Liver (tissue), 9 donors: ENCODE data around the gene SERPINA5. TPM values are rescaled to one million over a fixed set of nuclear protein-coding genes. Genes with fewer than 3 reads are reported as not detected.

ENCODE experiments used
- DNase-seq: peaks from one replicate; pipeline ENCODE4 v3.0.0-alpha.2; 2017; ENCODE audit warnings: low spot score
- H3K27ac ChIP-seq, 2 donors: one replicate each; pipeline ENCODE4 v1.7.0; 2013; ENCODE audit warnings: inconsistent platforms in 2 of 2, low read length in 2 of 2, control low read depth in 1 of 2, low read depth in 1 of 2, mild to moderate bottlenecking in 1 of 2
- H3K27me3 ChIP-seq, 4 donors: one replicate each; pipeline versions ENCODE4 v1.6.1 to v1.7.0; 2013; ENCODE audit warnings: low read length in 3 of 4, inconsistent platforms in 1 of 4, mild to moderate bottlenecking in 1 of 4, moderate library complexity in 1 of 4; ENCODE audit not compliant: control insufficient read depth in 4 of 4, insufficient read depth in 4 of 4
- H3K36me3 ChIP-seq, 4 donors: one replicate each; pipeline versions ENCODE4 v1.6.1 to v1.7.0; 2013; ENCODE audit warnings: low read length in 3 of 4, mild to moderate bottlenecking in 3 of 4, low read depth in 1 of 4, moderate library complexity in 1 of 4; ENCODE audit not compliant: control insufficient read depth in 4 of 4, insufficient read depth in 3 of 4
- H3K4me1 ChIP-seq, 4 donors: one replicate each; pipeline versions ENCODE4 v1.6.1 to v1.7.0; 2013; ENCODE audit warnings: low read length in 3 of 4, mild to moderate bottlenecking in 3 of 4, moderate library complexity in 1 of 4; ENCODE audit not compliant: control insufficient read depth in 4 of 4, insufficient read depth in 4 of 4
- H3K4me3 ChIP-seq, 3 donors: one replicate each; pipeline versions ENCODE4 v1.6.1 to v1.7.0; 2013; ENCODE audit warnings: low read length in 3 of 3, control low read depth in 1 of 3, low read depth in 1 of 3, mild to moderate bottlenecking in 1 of 3
- H3K9ac ChIP-seq, 2 donors: one replicate each; pipeline ENCODE4 v1.7.0; 2013; ENCODE audit warnings: low read length in 2 of 2, mild to moderate bottlenecking in 2 of 2, moderate library complexity in 2 of 2, control low read depth in 1 of 2, low read depth in 1 of 2
- H3K9me3 ChIP-seq, 4 donors: one replicate each; pipeline versions ENCODE4 v1.6.1 to v1.7.0; 2013; ENCODE audit warnings: low read length in 3 of 4; ENCODE audit not compliant: control insufficient read depth in 4 of 4
- ATF3 ChIP-seq: IDR thresholded peaks from 2 replicates; pipeline ENCODE4 v1.6.1; 2016; ENCODE audit warnings: antibody characterized with exemption
- EGR1 ChIP-seq, 2 donors: IDR thresholded peaks; 2 replicates each; pipeline ENCODE4 v1.6.1; 2016 to 2018; ENCODE audit warnings: antibody characterized with exemption in 2 of 2, low read depth in 2 of 2
- FOXA2 ChIP-seq: IDR thresholded peaks from 2 replicates; pipeline ENCODE4 v1.6.1; 2016; ENCODE audit warnings: antibody characterized with exemption
- GABPA ChIP-seq, 2 donors: IDR thresholded peaks in 1 of 2; conservative IDR thresholded peaks in 1 of 2; 2 replicates each; pipeline ENCODE4 v1.6.1; 2016; ENCODE audit warnings: antibody characterized with exemption in 2 of 2, mild to moderate bottlenecking in 1 of 2, moderate library complexity in 1 of 2
- HNF4A ChIP-seq, 2 donors: conservative IDR thresholded peaks; 2 replicates each; pipeline ENCODE4 v1.6.1; 2016; ENCODE audit warnings: antibody characterized with exemption in 2 of 2, mild to moderate bottlenecking in 2 of 2
- HNF4G ChIP-seq: IDR thresholded peaks from 2 replicates; pipeline ENCODE4 v1.6.1; 2016; ENCODE audit warnings: antibody characterized with exemption
- MAX ChIP-seq: IDR thresholded peaks from 2 replicates; pipeline ENCODE4 v1.6.1; 2016; ENCODE audit warnings: antibody characterized with exemption
- NR2F2 ChIP-seq: IDR thresholded peaks from 2 replicates; pipeline ENCODE4 v1.6.1; 2016; ENCODE audit warnings: antibody characterized with exemption
- RAD21 ChIP-seq, 2 donors: IDR thresholded peaks; 2 replicates each; pipeline ENCODE4 v1.6.1; 2016; ENCODE audit warnings: antibody characterized with exemption in 2 of 2, mild to moderate bottlenecking in 2 of 2
- RXRA ChIP-seq, 2 donors: IDR thresholded peaks; 2 replicates each; pipeline ENCODE4 v1.6.1; 2017 to 2018; ENCODE audit warnings: antibody characterized with exemption in 2 of 2, mild to moderate bottlenecking in 1 of 2
- SP1 ChIP-seq: IDR thresholded peaks from 2 replicates; pipeline ENCODE4 v1.6.1; 2018; ENCODE audit warnings: antibody characterized with exemption, mild to moderate bottlenecking
- TAF1 ChIP-seq: conservative IDR thresholded peaks from 2 replicates; pipeline ENCODE4 v1.6.1; 2016; ENCODE audit warnings: antibody characterized with exemption, mild to moderate bottlenecking
- YY1 ChIP-seq: IDR thresholded peaks from 2 replicates; pipeline ENCODE4 v1.6.1; 2016; ENCODE audit warnings: antibody characterized with exemption, mild to moderate bottlenecking
- WGBS: extraction: QIAGEN DNeasy Blood & Tissue Kit; methylation state at CpG from one replicate; pipeline ENCODE4 v1.1.7; 2013; 5-methylcytosine and 5-hydroxymethylcytosine counted together
- polyA plus RNA-seq, 2 donors: library from polyadenylated mRNA; stranded (reverse) in 1 of 2; unstranded in 1 of 2; fragments of 200-250 nt in 1 of 2; fragments of >200 nt in 1 of 2; fragmentation: Nextera tagmentation in 1 of 2; extraction: Ambion mirVana in 1 of 2; gene quantifications; one replicate each; pipeline versions ENCODE4 v1.2.1 to v1.2.3, GENCODE V29; 2013 to 2015
- total RNA-seq, 2 donors: library from RNA; depleted of rRNA; stranded (reverse); fragments of >200 nt; gene quantifications; one replicate each; pipeline ENCODE4 v1.2.3, GENCODE V29; 2014
- TF ChIP-seq, protein P1 (sequence below): fragments of 150-350 bp; IDR thresholded peaks from 2 replicates; pipeline ENCODE4 v1.5.1; 2017; ENCODE audit warnings: improper control_type of control experiment, low read depth, low read length; ENCODE audit not compliant: missing input control
- TF ChIP-seq, protein P2 (sequence below): IDR thresholded peaks from 2 replicates; pipeline ENCODE4 v1.6.1; 2016; ENCODE audit warnings: antibody characterized with exemption, mild to moderate bottlenecking
- TF ChIP-seq, protein P3 (sequence below): IDR thresholded peaks from 2 replicates; pipeline ENCODE4 v1.6.1; 2016; ENCODE audit warnings: antibody characterized with exemption
- donor health status: healthy.
- donor health status: healthy.
- donor health status: healthy.
- donor health status: healthy.
- donor health status: healthy.

SERPINA5 gene
- total and polyA plus RNA-seq, 4 donors = 37.0 to 250 (median 84.0) TPM

DNA sequence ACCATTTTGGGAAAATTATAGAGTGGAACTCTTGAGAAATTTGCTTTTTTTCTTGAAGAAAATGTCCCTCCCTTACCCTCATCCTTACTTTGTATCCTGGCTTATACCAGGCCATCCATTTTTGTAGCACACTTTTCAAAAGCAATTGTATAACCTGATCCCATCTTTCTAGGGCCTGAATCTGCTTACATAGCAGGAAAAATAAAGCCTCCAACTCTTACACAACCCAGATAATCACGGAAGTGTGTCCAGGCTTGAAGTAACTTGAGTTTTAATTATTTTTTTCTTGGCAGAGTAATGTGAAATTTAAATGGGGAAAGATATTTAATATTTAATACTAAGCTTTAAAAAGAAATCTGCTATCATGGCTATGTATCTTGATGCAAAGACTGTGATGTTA is 53.9 kb downstream of the SERPINA5 start:
- WGBS = 26% methylated on average over 1 of the region's 1 CpG
- Histone ChIP-seq H3K4me1 (peaks cover 20 to 84% (median 65%) of the 10 kb centered on the region in 4 donors), H3K9ac (no peak overlapping the region), H3K27ac (no peak overlapping the region), H3K36me3 (no peaks in the 10 kb centered on the region), H3K4me3 (no peak overlapping the region), H3K27me3 (no peaks in the 10 kb centered on the region), H3K9me3 (no peaks in the 10 kb centered on the region)
- no peak for DNase-seq
- TF ChIP-seq RXRA (IDR thresholded peaks at IDR 0.05) (peak in 1 of 2 donors; percentile 15), NR2F2 (no peak), MAX (no peak), HNF4G (no peak), YY1 (peak; percentile 20), HNF4A (conservative IDR thresholded peaks at IDR 0.05) (peak in 1 of 2 donors; percentile 21)
- TF ChIP-seq, protein P1, sequence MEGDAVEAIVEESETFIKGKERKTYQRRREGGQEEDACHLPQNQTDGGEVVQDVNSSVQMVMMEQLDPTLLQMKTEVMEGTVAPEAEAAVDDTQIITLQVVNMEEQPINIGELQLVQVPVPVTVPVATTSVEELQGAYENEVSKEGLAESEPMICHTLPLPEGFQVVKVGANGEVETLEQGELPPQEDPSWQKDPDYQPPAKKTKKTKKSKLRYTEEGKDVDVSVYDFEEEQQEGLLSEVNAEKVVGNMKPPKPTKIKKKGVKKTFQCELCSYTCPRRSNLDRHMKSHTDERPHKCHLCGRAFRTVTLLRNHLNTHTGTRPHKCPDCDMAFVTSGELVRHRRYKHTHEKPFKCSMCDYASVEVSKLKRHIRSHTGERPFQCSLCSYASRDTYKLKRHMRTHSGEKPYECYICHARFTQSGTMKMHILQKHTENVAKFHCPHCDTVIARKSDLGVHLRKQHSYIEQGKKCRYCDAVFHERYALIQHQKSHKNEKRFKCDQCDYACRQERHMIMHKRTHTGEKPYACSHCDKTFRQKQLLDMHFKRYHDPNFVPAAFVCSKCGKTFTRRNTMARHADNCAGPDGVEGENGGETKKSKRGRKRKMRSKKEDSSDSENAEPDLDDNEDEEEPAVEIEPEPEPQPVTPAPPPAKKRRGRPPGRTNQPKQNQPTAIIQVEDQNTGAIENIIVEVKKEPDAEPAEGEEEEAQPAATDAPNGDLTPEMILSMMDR = no peak
- TF ChIP-seq, protein P2, sequence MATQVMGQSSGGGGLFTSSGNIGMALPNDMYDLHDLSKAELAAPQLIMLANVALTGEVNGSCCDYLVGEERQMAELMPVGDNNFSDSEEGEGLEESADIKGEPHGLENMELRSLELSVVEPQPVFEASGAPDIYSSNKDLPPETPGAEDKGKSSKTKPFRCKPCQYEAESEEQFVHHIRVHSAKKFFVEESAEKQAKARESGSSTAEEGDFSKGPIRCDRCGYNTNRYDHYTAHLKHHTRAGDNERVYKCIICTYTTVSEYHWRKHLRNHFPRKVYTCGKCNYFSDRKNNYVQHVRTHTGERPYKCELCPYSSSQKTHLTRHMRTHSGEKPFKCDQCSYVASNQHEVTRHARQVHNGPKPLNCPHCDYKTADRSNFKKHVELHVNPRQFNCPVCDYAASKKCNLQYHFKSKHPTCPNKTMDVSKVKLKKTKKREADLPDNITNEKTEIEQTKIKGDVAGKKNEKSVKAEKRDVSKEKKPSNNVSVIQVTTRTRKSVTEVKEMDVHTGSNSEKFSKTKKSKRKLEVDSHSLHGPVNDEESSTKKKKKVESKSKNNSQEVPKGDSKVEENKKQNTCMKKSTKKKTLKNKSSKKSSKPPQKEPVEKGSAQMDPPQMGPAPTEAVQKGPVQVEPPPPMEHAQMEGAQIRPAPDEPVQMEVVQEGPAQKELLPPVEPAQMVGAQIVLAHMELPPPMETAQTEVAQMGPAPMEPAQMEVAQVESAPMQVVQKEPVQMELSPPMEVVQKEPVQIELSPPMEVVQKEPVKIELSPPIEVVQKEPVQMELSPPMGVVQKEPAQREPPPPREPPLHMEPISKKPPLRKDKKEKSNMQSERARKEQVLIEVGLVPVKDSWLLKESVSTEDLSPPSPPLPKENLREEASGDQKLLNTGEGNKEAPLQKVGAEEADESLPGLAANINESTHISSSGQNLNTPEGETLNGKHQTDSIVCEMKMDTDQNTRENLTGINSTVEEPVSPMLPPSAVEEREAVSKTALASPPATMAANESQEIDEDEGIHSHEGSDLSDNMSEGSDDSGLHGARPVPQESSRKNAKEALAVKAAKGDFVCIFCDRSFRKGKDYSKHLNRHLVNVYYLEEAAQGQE = no peak

DNA sequence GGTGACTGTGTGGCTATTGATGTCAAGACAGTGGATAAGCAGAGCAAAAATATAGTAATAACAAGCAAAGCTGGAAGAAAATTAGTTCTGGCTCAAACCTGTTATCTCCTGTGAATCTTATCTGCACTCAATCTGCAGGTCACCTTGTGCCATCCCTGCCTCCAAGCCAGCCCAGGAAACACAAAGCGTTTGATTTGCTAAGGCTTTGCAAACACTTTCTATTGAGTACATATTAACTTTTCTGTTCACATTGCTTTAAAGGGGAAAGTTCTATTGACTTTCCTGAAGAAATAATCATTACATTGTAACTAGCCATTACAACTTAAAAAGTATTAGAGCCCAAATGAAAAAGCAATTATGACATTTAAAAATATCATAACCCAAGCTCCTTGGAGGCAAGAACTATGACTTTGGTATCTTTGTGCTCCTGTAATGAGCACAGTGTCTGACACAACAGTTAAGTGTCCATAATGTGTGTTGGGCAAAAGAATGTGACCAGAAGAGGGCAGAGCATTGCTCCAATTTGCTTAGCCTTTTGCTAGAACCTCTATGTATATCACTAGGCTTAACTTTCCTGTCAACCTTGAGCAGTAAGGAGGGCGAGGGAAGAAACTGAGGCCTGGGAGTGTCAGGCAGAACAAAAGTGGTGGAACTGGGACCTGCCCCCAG is 55.7 kb downstream of the SERPINA5 start:
- Histone ChIP-seq H3K4me1 (peaks cover 17 to 73% (median 58%) of the 10 kb centered on the region in 4 donors), H3K9me3 (no peaks in the 10 kb centered on the region), H3K4me3 (peak overlapping the region in 2 of 3 donors; percentile 19 to 59), H3K36me3 (no peaks in the 10 kb centered on the region), H3K9ac (no peak overlapping the region), H3K27me3 (no peaks in the 10 kb centered on the region), H3K27ac (peak overlapping the region; percentile 20 to 28)
- WGBS = 18% methylated on average over 2 of the region's 2 CpGs
- no peak for DNase-seq
- TF ChIP-seq TAF1 (no peak), EGR1 (IDR thresholded peaks at IDR 0.05; ENCODE audit: low read depth in 2 of 2) (peak in 1 of 2 donors; percentile 73), NR2F2 (peak; percentile 36), FOXA2 (peak; percentile 94), YY1 (peak; percentile 78), SP1 (peak; percentile 83), ATF3 (no peak), HNF4A (conservative IDR thresholded peaks at IDR 0.05) (peak; percentile 78 to 85), RAD21 (IDR thresholded peaks at IDR 0.05) (peak; percentile 61 to 75), GABPA (IDR thresholded peaks at IDR 0.05 in 1 of 2, conservative IDR thresholded peaks at IDR 0.05 in 1 of 2) (peak in 1 of 2 donors; percentile 18)
- TF ChIP-seq, protein P2 = peak; percentile 18
- TF ChIP-seq, protein P3, sequence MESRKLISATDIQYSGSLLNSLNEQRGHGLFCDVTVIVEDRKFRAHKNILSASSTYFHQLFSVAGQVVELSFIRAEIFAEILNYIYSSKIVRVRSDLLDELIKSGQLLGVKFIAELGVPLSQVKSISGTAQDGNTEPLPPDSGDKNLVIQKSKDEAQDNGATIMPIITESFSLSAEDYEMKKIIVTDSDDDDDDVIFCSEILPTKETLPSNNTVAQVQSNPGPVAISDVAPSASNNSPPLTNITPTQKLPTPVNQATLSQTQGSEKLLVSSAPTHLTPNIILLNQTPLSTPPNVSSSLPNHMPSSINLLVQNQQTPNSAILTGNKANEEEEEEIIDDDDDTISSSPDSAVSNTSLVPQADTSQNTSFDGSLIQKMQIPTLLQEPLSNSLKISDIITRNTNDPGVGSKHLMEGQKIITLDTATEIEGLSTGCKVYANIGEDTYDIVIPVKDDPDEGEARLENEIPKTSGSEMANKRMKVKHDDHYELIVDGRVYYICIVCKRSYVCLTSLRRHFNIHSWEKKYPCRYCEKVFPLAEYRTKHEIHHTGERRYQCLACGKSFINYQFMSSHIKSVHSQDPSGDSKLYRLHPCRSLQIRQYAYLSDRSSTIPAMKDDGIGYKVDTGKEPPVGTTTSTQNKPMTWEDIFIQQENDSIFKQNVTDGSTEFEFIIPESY = peak; percentile 62
- TF ChIP-seq, protein P1 = peak; percentile 30
